GM11168 (cell line): ENCODE measurements around the gene PROM2.

ENCODE experiments used
- in situ Hi-C: fragments of 300-500 bp; cut with MboI; formaldehyde crosslinking; loops from one replicate; pipeline ENCODE4 v1.12.0; 2022; ENCODE audit warnings: low sequenced_read_pairs; ENCODE audit not compliant: unreplicated experiment

The PROM2 gene

DNA sequence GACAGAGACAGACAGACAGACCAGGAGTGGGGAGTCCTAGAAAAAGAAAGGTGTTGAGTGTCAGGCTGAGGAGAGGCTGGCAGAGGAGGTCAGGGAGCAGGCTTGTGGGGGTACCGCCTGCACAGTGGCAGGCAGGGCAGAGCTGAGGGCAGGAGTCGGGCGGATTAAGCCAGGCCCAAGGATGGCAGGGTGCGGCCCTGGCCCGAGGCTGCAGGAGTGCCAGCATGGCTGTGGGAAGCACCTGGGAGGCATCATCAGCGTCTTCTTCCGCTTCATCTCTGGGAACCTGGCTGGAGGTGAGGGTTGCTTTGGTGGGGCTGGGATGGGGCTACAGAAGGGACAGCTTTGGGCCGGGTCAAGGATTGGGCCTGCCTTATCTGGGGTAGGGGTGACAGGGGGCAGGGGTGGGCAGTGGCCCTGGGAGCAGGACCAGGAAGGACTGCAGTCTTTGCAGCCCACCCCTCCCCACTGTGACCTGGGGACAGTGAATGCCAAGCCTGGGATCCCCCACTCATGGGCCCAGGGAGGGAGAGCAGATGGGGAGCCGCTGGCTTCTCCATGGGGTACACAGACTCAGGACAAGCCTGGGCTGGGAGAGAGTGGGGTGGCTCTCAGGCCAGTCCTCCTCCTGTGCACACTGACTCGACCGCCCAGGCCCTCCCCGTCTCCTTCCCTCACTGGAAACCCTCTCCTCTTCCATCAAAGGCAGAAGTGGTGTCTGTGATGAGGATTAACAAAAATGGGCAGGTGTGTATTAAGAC lies 43.6 kb downstream of the PROM2 start:
- in situ Hi-C loops, result no loop called here

DNA sequence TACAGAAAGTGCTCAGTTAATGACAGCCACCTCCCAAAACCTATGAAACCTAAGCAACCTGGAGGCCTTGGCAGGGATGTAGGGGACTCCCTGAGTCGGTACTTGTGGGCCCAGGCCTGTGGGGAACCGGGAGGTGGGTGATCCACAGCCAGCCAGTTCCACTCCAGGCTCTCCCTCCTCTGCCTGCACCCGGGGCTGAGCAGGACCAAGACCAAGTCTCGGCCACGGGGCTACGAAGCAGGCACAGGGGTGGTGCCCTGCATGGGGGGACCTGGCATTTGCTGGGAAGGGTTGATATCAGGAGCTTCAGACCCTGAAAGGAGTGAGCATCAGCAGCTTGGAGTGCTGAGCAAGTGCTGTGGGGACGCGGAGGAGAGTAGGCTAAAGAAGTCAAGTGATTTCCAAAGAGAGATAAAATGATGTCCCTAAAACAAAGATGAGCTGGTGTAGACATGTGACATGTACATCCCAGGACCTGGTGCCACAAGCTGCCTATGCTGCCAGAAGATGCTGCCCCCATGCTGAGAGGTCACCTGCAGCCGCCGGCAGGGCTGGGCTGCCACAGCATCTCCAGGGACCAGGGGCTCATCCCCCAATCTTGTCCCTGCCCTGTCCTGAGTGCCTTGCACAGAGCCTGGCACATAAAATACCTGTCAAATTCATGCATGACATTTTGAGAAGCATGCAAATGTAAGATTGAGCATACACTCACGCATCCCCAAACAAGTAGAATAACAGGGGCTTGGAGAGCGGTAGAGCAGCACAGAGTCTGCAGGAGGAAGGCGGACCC lies 44.4 kb downstream of the PROM2 start:
- in situ Hi-C loops, result no loop called here

DNA sequence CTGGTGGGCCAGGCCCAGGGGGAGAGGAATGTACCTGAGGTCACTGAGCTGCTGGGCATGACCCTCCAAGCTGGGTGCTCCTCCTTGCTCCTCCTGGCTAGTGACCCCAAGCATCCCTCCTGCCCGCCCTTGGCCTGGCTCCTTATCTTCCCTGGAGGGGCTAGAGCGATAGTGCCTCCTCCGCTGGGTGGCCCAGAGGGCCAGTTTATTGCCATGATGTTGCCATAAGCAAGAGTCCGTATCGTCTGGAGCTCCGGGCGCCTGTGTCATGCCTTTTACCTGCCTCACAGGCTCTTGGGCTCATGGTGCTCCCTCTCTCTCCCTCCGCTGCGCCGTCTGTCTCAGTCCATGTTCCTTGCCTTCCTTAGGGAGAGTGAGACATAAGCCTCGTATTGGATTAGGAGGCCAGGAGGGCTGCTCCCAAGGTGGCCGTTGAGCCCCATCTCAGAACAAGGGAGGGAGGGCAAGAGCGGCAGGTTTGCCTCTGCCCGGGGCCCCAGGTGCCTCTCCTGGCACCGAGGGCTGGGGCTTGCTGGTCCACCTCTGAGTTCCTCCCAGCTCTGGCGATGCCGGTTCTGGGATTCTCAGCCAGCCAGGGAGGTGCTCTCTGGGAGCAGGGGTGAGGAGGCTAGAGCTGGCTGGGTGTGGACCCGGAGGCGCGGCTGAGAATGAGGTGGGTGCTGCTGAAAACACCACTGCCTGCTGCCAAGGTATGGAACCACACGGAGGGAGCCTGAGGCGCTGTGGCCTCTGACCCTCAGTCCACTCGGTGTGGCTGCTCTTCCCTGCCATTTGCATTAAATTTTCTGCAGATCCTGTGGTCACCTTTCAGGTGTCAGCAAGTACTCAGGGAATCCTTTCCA lies 45.5 kb downstream of the PROM2 start:
- in situ Hi-C loops, result no loop called here

DNA sequence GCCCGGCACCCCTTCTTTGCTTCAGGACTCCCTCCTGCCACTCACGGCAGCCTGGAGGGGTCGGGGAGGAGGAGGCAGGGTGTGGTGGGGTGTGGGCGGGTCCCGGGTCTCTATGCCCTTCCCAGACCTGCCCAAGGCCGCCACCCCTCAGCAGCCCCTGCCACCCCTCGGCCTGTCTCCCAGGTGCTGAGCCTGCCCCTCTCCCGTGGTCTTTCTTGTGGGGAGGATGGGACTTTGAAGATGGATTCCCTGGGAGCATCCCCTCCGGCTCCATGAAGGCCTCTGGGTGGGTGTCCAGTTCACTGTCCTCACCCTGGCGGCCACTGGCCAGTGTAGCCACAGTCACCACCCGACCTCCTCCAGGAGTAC lies 46.1 kb downstream of the PROM2 start:
- in situ Hi-C loops, result no loop called here

DNA sequence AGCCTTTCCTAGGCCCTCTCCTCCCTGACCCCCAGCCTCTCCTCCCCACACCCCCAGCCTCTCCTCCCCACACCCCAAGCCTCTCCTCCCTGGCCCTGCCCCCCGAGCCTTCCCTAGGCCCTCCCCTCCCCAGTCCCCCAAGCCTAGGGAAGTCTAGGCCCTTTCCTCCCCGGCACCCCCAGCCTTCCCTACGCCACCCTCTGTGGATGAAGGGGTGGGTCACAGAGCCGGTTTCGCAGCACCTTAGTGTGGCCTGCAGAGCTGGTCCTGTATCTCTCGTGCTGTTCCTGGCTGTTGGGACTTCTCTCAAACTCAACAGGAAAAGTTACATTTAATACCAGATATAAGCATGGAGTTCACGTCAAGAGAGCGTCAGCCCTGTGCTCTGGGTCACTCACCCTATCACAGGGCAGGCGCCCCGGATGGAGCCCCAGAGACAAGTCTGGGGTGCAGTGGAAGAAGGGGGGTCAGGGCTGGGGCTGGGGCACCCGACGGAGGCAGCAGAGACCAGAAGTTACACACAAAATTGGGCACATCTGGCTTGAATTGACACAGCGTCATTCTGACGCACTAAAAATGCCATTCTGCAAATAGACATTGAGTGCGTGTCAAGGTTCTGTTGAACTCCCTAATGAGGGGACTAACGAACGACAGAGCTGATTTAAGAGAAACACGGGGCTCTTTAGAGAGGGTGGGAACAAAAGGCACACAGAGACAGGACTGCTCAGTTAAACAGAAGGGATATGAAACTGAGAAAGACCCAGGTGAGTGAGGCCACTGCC lies 46.9 kb downstream of the PROM2 start:
- in situ Hi-C loops, result no loop called here

DNA sequence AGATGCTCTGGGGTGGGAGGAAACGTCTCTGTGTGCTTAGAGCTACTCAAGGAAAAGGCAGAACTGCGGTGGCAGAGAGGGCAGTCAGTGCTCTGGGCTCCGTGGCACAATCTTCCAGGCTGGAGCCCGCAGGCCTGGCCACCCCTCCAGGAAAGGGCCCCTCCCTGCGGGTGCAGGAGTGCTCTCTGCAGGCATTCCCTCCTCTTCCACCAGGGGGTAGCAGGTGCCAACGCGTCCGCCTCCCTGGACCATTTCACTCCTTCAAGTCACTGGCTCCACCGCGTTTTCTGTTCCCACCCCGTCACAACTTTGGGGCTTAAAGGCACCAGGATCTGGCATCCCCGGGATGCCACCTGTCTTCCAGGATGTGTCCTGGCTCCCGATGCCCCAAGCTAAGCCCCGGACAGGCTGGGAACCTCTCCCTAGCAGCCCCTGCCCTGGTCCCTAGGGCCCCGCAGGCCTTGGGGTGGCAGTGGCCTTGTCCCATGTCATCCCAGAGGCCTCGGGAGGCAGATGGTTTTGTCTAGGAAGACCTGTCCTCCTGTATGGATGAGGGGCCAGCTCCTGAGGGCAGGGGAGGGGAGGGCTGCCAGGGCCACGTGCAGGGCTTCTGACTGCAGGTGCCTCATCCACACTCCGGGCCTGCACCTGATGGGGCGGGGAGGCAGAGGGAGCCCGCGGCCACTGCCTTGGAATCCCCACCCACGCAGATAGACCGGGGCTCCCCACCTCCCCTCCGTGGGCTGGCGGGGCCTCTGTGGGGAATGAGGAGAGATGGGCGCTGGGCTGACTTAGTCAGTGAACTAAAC lies 49.3 kb downstream of the PROM2 start:
- in situ Hi-C loops, result no loop called here

DNA sequence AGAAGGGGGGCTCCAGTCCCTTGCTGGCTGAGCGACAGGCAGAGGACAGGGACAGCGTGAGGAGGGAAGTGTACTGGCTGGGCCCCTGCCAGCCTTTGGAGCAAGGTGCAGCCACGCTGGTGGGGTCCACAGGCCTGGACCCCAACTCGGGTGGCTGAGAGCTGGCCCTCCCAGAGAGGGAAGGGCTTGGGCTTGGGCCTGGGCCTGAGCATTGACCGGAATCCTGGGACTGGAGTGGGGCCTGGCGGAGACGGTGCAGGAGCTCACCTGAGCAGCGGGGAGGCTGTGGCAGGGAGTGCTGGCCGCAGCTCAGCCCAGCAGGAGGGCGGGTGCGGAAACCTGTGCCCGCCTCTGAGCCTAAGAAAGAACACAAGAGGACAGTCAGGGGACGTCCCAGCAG lies 50.8 kb downstream of the PROM2 start:
- in situ Hi-C loops, result no loop called here

DNA sequence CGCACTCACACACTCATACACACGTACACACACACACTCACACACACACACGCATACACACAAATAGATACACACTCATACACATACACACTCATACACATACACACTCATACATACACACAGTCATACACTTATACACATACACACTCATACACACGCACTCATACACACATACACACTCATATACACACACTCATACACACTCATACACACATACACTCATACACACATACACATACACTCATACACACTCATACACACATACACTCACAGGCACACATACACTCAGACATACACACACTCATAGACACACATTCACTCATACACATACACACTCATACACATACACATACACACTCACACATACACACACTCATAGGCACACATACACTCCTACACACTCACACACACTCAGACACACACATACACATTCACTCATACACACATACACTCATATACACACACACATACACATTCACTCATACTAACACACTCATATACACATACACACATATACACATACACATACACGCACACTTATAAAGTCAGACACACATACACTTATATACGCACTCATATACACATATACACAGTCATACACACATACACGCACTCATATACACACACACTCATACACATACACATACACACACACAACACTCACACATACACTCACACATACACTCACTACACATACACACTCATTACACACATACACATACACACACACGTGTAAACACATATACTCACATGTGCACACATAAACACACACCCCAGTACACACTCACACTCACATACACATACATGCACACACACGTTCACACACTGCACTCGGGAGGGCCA lies 51.6 kb downstream of the PROM2 start:
- in situ Hi-C loops, result no loop called here

DNA sequence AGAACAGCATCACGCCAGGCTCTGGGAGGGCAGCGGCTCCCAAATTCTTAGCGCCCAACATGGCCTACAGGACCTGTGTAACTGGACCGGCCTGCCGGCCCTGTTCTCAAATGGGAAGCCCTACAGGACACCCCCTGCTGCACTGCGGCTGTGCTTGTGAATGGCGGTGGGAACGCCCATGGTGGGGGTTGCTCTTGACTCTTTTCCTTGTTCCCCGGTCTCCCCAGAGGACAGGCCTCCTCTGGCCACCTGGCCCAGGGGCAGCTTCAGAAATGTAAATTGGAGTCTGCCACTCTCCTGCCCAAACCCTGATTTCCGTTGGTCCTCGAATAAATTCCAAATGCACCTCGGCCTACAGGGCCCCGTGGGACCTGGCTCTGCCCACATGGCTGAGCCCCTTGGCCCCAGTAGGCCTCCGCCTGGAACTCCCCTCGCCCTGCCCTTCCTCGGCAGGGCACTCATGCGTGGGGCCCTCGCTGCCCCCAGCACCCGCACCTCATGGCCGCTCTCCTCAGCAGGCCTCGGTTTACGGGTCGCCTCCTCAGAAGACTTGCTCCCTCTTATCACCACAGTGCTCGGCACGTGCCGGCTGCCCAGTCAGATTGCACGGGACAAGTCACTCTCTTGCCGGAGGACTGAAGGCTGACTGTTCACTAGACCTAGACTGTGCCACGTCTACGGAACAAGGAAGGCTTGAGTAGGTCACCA lies 52.3 kb downstream of the PROM2 start:
- in situ Hi-C loops, result no loop called here

DNA sequence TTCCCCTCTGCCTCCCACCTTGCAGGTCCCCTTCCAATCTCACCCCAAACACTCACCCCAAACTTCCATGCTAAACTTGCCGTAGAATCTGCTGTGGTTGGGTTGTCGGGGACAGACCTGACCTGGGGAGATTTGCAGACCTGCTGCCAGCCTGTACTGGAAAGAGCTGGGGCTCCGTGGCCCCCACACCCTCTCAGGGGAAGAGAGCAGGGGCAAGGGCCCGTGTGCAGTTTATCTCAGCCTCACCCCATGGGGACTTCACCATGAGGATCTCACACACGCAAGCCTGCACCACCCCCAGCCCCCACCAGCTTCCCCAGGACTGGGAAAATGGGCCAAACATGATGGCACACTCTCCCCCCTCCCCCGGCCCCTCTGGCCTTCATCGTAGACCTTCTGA lies 53.6 kb downstream of the PROM2 start:
- in situ Hi-C loops, result no loop called here

DNA sequence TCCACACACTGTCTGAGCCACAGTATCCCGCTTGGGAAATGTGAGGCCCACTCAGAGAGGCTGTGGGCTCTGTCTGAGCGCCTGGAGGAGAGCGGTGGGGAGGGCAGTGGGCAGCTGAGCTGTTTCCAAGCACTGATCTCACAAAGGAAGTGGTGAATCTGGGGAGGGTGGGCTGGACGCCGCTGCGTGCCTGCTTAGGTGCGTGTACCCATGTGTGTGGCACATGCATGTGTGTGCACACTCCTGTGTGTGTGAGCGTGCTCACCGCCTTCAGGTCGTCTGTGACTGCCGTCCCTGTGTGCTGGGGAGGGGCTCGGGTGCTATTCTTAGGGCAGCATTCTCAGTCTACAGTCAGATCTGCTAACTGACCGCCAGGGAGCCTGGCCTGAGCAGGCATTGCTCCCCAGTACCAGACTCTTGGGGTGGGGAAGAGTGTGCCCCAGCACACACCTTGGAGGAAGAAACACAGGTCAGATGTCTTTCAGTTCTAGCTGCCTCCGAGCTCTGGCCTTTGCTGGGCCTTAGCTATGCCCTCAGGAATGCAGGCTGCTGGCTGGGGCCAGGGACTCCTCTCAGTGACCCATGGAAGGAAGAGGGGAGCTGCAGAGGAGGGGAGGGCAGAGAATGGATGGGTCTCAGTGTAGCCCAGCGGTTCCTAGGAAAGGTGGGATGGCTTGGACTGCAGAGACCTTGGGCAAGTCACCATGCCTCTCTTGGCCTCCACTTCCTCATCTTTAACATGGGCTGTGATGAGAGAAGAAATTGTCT lies 54.3 kb downstream of the PROM2 start:
- in situ Hi-C loops, result no loop called here

DNA sequence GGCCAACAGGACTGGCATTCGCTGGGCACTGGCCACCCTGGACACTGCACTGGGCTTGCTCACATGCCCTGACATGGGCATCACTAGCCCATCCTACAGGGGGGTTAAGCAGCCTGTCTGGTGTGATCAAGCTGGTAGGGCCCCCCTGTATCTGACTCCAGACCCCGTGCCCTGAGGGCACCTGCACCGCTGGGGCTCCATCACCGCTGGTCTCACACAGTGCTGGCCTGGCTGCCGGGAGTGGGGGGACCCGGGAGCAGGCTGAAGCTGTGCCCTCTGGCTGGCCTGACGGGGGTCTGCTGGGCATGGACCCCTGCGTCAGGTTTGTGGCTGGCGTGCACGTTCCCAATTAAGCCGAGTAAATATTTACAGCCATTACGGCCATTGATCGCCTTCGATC lies 55.2 kb downstream of the PROM2 start:
- in situ Hi-C loops, result no loop called here

DNA sequence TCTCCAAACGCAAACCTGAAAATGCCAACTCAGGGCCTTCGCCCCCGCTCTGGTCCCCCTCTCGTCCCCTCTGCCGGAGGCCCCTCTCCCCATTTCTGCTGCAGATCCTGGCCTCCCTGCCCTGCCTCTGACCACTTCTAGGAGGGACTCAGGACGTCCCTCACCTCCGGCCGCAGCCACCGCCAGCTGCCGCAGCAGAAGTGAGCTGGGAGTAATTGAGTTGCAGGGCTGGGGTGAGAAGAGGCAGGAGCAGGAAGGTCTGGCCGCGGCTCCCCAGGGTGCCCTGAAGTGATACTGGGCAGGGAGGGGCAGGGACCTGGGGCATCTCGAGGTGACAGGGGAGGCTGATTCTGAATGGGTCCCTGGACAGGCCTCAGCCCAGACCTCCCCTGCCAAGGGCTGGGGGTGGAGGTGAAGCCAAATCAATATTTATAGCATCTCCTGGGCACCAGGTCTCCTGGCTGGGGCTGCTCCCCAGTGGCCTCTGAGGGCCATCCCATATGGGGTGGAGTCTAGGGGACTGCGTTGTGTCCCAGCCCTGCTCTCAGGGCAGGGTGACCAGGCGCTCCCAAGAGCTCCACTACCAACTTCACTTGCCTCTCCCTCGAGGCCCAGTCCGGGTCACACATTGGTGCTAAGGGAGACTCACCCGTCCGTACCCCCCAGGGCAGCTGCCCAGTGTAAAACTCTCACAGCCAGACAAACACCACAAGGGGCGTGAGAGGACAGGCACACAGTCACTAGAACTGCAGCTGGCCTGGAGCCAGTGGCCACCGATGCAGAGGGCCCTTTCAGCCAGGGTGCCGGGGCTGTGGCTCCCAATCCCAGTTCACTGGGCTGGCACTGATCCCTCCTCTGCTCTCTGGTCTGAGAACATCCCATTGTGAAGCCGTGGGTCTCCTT lies 55.9 kb downstream of the PROM2 start:
- in situ Hi-C loops, result no loop called here

DNA sequence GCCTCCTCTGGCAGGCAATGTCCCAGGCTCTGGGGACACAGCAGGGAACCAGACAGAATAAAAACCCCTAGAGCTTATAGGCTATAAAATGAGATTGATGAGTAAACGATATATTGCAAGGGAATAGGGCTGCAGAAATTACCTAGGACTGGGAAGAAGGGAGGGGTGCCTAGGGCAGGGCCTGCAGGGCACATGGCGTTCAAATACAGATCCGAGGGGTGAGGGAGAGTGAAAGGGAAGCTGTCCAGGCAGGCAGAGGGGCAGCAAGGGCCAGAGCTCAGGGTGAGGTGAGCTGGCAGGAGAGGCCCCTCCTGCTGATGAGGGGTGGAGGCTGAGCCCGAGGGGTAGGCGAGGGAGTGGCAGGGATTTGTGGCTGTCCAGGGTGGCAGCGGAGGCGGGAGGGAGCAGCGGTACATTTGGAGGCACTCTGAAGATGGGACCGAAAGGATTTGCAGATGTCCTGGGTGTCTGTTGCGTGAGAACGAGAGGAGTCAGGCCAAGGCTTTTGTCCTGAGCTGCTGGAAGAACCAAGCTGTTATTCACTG lies 56.6 kb downstream of the PROM2 start:
- in situ Hi-C loops, result no loop called here

DNA sequence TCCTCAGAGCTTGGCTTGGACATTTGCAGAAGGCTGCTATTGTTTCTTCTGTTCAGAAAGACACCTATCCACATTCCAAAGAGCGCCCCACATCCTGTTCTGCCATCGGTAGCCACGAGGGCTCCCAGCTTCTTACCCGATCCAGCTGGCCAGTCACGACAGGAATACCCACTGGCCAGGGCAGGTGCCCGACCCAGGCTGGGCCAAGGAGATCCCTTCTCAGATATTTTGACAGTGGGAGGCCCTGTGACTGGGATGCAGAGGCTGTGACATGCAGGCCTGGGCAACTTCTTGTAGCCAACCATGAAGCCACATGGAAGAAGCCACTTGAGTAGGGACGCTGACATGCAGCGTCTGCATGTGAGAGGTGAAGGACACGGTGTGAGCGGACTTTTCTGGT lies 57.4 kb downstream of the PROM2 start:
- in situ Hi-C loops, result no loop called here

DNA sequence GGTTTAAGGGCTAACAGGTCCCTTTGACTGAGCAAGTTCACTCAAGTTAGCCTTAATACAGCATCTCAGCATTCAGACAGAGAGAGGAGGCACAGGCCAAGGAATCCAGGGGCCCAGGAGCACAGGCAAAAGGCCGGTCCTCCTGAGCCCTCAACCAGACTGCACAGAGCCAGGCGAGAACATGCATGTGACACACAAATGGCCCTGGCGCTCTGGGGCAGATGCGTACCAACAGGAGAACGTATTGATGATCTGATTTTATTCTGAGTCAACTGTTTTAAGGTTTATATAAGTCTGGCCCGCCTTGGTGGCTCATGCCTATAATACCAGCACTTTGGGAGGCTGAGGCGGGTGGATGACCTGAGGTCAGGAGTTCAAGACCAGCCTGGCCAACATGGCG lies 57.8 kb downstream of the PROM2 start:
- in situ Hi-C loops, result no loop called here
